IPS-NIHi7 (cell line): ENCODE data around the gene MAML2.

Source experiments
- DNase-seq: peaks from one replicate; pipeline ENCODE4 v3.0.0; 2012; ENCODE audit warnings: mixed read lengths; ENCODE audit errors: extremely low spot score

MAML2 gene

DNA sequence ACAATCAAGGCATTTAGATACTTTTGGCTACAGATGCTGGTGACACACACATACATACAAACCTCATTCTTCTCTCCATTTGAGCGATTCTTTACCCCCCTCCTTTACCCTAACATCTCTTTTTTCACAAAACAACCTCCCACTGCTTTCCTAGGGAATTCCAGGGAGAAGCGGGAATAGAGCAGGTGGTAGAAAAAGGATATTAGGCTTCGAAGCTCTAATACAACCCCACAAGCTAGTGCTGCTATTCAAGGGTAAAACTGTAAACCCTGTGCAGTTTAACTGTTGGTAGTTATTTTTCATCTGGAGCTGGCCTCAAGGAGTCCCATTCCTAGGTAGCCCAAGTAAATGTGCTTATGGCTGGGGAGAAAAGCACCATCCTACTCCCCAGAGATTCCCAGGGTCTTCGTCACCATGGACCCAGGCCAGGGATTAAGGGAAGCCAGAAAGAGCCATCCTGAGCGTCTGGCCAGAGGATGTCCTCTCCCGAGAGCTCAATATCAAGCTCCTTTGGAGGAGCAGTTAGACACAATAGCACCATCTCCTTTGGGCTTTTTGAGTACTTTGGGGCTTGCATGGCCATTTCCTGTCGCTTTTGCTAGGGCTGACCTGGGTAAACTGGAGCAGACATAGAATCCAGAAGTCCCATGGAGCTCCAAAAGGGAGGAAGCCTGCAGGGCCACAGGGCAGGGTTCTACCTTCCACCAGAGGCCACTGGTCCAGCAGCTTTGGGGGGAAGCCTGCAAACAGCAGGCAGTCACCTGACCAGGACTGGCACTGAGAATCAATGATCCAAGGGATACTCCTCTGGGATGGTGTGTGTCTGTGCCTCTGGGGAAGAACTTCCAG lies 3.1 kb downstream of the MAML2 start:
- no peak for DNase-seq

GRCh38 chr11:96338910-96339705 lies 3.9 kb downstream of the MAML2 start:
- DNase-seq: no peak

DNA sequence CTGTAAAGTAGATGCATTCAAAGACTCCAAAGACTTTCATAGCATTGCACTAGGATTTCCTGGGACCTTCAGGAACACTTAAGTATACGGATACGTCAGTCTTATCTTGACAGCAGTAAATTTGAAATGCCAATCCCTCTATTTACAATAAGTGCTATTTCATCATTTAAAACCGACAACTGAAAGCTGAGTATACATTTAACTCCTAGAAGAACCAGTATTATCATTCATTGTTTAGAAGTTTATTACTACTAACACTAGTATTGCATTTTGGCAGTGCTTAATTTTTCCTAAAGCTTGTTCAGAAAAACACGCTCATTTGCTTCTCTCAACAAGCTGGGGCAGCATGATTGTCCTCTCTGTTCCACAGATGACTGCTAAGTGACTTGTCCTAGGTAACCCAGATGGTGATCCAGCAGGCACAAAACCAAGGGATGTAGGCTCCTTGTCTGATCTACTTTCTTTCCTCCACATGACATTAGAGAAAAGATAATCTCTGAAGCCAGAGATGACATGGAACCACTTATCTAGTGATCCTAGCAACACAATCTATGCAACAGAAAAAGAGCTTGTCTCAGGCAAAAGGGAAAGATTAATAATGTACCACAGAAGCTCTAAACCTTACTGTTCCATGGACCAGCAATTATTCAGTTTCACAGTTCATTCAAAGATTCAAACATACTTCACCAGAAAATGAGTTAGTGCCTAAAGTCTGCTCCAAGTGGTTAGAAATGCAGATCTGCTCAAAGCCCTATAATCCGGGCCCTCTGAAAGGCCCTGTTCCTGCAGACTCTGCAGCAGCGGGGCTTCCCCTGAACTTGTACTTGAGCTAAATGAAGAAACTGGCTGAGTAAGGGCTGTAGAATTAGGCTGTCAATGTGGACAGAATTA lies 5.2 kb downstream of the MAML2 start:
- DNase-seq: no peak

- no peak for DNase-seq
These were observed 7.6 kb downstream of the MAML2 start for GRCh38 chr11:96335388-96335787.

- no peak for DNase-seq
These were observed 8.8 kb downstream of the MAML2 start for GRCh38 chr11:96334219-96334618.

DNA sequence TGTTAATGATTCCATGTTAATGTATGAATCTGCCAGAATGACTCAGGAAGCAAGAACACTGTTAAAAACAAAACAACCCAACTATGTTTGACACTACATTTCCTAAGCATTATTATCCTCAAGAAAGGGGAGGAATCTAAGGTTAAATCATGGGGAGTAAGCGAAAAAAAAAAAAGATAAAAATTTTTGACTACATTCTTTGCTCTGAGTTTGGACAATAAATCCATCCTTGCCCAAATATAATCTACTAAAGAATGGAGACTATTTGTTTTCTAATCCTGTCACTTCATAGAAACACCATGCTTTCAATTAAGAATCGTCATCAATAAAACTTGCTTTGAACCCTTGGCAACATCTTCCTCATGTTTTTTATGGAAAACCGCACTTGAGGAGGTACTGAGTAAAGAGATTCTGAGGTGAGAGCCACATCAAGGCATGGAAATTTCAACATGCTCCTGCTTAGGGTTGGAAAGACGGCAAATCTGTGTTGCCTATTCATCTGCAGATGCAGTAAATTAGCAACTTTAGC lies 9.7 kb downstream of the MAML2 start:
- no peak for DNase-seq

DNA sequence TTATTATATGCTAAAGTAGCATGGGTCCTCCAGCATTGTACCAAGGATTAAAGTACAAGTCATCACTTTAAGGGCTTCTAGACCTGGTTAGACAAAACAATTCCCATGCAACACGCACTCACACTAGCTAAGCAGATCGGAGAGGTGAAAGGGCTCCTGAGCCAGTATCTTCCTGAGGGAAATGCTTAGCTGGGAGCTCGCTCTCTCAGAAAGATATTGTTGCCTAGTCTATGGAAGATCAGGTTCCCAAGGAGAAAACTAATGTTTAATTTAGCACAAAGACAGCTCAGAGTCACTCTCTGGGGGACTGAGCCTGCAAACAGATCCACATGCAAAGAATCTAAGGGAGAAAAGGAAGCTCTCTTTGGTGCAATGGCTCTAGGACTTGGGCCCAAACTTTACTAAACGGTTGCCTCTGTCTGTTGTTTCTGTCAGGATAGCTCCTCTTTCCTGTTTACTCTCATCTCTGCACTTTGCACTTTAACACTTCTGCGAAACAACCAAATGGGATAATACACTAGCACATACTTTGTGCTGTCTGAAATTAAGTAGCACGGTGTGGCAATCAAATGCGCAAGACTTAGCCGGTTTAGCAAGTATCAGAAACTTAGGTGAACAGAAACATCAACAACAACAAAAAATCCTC lies 10.7 kb downstream of the MAML2 start:
- no peak for DNase-seq

DNA sequence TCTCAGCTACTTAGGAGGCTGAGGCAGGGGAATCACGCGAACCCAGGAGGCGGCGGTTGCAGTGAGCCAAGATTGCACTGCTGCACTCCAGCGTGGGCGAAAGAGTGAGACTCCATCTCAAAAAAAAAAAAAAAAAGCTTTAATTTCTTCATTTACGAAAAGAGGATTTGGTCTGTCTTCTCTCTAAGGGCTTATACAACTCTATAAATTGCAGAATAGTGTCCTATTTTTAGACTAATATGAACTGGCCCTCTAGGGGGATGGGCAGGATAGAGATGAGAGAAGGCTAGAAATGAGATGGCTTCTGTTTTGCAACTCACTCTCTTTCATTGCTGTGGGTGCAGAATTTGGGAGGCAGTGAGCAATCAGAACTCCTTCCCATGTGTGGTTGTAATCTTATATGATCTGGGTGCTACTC lies 11.3 kb downstream of the MAML2 start:
- DNase-seq: no peak

GRCh38 chr11:96330511-96330859 lies 12.5 kb downstream of the MAML2 start:
- no peak for DNase-seq

GRCh38 chr11:96329855-96330510 lies 13.0 kb downstream of the MAML2 start:
- DNase-seq: no peak

DNA sequence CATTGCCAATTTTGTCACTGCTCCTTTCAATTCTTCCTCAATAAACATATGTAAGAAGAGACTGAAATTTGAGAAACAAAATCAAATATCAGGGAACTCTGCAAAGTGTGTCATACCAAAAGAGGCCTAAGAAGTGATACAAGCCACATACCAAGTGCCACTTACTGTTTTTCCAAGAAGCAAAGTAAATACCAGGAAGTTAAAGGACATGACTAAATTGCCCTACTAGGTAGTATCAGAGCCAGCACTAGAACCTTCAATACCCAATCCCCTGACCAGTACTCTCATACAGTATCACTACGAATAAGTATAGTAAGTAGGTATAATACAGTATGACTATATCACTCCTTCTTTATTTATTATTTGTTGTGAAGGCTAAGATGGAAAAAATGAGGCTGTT lies 13.6 kb downstream of the MAML2 start:
- DNase-seq: no peak

GRCh38 chr11:96328395-96329010 lies 14.5 kb downstream of the MAML2 start:
- DNase-seq: no peak

- no peak for DNase-seq
These were observed 16.0 kb downstream of the MAML2 start for GRCh38 chr11:96326959-96327358.

DNA sequence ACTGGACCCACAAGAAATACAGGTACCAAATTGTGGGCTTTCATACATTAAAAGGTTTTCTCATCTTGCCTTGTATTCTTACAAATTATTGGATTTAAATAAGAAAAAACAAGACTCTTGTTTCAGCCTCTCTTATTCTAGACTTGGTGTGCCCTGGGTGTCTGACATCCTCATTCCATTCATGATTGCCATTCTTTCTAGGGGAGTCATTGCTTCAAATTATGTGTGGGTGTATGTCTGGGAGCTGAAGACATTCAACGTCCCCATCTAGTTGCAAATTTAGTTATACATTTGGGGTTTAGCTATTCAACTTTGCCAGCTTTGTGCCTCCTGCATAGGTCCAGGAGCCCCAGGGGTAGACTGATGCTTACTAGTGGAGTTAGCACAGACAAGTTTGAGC lies 18.1 kb downstream of the MAML2 start:
- peak; percentile 36 for DNase-seq

DNA sequence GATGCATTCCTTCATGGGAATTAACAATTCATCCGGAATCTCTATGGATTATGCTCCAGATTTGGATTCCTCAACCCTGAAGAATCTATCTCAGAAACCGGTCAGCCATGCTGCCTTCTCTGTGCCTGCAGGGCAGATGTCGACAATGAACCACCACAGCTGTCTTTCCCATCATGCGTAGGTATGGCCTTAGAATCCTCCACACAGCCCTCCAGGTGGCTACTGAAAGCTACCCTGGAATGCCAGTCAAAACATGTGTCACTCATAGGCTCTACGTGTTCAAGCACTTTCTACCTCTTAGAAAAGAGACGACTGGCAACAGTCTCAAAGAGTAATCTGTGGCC lies 19.4 kb downstream of the MAML2 start:
- no peak for DNase-seq

GRCh38 chr11:96322775-96323641 lies 20.0 kb downstream of the MAML2 start:
- no peak for DNase-seq

DNA sequence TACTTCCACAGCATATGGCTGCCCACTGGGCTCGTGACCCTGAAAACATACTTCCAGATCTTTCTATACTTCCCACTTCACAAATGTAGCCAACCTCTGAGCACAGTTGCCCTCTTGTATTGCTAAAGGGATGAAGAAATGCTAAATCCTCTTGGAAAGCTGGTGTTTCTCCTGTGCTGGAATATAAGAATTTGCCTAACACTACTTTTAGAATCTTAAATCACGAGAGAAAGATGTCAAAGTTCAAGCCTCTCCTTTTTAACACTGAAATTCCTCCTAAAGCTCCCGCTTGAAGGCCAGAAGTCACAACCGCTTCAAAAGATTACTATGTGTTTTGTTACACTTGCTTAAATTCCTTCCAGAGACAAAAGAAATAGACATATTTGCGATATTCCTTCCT lies 21.9 kb downstream of the MAML2 start:
- no peak for DNase-seq

DNA sequence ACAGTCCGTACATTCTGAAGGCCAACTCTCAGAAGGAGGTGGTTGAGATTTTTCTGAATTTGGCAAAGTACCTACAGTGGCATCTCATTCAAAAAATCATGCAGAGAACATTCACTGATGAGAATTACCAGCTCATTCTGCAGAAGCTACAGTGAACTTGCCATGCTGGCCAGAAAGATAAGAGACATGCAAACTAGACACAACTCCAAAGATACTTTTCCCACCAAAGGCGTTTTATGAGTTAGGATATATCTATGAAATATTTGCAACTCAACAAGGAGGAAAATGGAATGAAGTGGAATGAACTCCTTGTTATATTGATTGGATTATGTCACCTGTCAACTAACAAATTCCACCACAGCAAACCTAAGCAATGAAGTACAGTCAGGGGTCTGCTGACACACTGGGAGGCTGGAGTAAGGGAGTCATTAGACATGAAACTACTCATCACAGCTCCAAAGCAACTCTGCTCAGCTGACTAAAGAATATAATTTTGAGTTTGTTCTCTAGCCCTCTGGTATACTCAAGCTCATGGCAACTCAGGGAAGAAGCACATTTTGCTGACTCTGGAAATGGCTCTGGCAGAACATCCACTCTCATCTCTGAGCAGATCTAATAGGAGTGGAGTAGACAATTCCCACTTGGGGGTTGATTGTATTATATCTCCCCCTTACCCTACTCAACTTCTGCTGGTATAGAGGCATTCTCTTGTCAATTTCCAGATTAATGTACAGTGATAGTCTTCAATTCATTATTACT lies 22.9 kb downstream of the MAML2 start:
- DNase-seq: no peak

- no peak for DNase-seq
These were observed 24.1 kb downstream of the MAML2 start for GRCh38 chr11:96318850-96319249.
